ENCODE measurements around the gene GLIPR1. TPM values are rescaled to one million over a fixed set of nuclear protein-coding genes. Genes with fewer than 3 reads are reported as not detected.

GLIPR1 gene
- total and polyA plus RNA-seq, 10 of the 15 experiments (the other 5 are each of a cell fraction or from before 2014, with no cell fraction given), result 18.2 to 62.6 (median 32.2) TPM

- TF ChIP-seq SMAD1 (IDR thresholded peaks at IDR 0.05; ENCODE audit: low read depth, partially characterized antibody) (no peak), IKZF2 (IDR thresholded peaks at IDR 0.05) (0 out of 4 replicates have a peak, but pooled peaks of 1 of the 2 experiments have one; percentile 8), RELB (IDR thresholded peaks at IDR 0.05; ENCODE audit: low read depth) (no peak), DPF2 (IDR thresholded peaks at IDR 0.05) (no peak), ZNF622 (IDR thresholded peaks at IDR 0.05) (no peak), ZNF24 (IDR thresholded peaks at IDR 0.05) (no peak), MTA3 (IDR thresholded peaks at IDR 0.05; ENCODE audit: borderline replicate concordance, low read length) (no peak), PAX5 (IDR thresholded peaks at IDR 0.05; ENCODE audit: borderline replicate concordance, low read depth, low read length) (no peak), TCF7 (IDR thresholded peaks at IDR 0.05; ENCODE audit: borderline replicate concordance) (no peak), BHLHE40 (IDR thresholded peaks at IDR 0.05; ENCODE audit: borderline replicate concordance in 1 of 2, low read depth in 2 of 2, low read length in 1 of 2) (peak in 1 of 2 experiments; percentile 67; a peak in 2 of 4 replicates), IRF3 (IDR thresholded peaks at IDR 0.05) (no peak), NFXL1 (IDR thresholded peaks at IDR 0.05; ENCODE audit: borderline replicate concordance) (no peak), ZSCAN29 (IDR thresholded peaks at IDR 0.05) (no peak), ZBTB4 (CRISPR knock-in tag; IDR thresholded peaks at IDR 0.05) (no peak), CHD2 (IDR thresholded peaks at IDR 0.05; ENCODE audit: borderline replicate concordance, low read depth, low read length) (no peak), FOXK2 (IDR thresholded peaks at IDR 0.05) (no peak), ZNF207 (IDR thresholded peaks at IDR 0.05; ENCODE audit: borderline replicate concordance) (no peak), ZNF384 (IDR thresholded peaks at IDR 0.05; ENCODE audit: borderline replicate concordance, low read depth, low read length) (no peak)
- TF ChIP-seq, protein P1, sequence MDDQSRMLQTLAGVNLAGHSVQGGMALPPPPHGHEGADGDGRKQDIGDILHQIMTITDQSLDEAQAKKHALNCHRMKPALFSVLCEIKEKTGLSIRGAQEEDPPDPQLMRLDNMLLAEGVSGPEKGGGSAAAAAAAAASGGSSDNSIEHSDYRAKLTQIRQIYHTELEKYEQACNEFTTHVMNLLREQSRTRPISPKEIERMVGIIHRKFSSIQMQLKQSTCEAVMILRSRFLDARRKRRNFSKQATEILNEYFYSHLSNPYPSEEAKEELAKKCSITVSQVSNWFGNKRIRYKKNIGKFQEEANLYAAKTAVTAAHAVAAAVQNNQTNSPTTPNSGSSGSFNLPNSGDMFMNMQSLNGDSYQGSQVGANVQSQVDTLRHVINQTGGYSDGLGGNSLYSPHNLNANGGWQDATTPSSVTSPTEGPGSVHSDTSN (IDR thresholded peaks at IDR 0.05; ENCODE audit: insufficient replicate concordance, low read depth, low read length), result no peak
- TF ChIP-seq, protein P2, sequence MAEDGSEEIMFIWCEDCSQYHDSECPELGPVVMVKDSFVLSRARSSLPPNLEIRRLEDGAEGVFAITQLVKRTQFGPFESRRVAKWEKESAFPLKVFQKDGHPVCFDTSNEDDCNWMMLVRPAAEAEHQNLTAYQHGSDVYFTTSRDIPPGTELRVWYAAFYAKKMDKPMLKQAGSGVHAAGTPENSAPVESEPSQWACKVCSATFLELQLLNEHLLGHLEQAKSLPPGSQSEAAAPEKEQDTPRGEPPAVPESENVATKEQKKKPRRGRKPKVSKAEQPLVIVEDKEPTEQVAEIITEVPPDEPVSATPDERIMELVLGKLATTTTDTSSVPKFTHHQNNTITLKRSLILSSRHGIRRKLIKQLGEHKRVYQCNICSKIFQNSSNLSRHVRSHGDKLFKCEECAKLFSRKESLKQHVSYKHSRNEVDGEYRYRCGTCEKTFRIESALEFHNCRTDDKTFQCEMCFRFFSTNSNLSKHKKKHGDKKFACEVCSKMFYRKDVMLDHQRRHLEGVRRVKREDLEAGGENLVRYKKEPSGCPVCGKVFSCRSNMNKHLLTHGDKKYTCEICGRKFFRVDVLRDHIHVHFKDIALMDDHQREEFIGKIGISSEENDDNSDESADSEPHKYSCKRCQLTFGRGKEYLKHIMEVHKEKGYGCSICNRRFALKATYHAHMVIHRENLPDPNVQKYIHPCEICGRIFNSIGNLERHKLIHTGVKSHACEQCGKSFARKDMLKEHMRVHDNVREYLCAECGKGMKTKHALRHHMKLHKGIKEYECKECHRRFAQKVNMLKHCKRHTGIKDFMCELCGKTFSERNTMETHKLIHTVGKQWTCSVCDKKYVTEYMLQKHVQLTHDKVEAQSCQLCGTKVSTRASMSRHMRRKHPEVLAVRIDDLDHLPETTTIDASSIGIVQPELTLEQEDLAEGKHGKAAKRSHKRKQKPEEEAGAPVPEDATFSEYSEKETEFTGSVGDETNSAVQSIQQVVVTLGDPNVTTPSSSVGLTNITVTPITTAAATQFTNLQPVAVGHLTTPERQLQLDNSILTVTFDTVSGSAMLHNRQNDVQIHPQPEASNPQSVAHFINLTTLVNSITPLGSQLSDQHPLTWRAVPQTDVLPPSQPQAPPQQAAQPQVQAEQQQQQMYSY (CRISPR knock-in tag; IDR thresholded peaks at IDR 0.05), result no peak
These were observed at the start of gene GLIPR1 (continued) for GRCh38 chr12:75480469-75480949.

All from GM12878 (cell line).